Urothelium cell line (cell line): ENCODE measurements around the gene OR2AP1.
"Not testable (repeated sequence)": the region's sequence is repeated elsewhere in the genome, so short reads cannot be mapped to it uniquely, and the experiment has no call there.

Experiments
- DNase-seq: peaks from one replicate; pipeline ENCODE4 v3.0.0; 2011; ENCODE audit warnings: low spot score, mixed read lengths
- FAIRE-seq: peaks from 2 replicates; lab custom pipeline; 2011; peaks lifted over from hg19 to GRCh38; lab: Jason Lieb, UNC

The OR2AP1 gene

GRCh38 chr12:55572168-55572567 lies at the start of gene OR2AP1:
TSS of gene OR2AP1 (plus strand) at chr12:55572468. CDS start at chr12:55574415, 1,947 bp downstream.
- no peak for FAIRE-seq
- DNase-seq = no peak

GRCh38 chr12:55548235-55548634 lies 24.0 kb upstream of the OR2AP1 start:
- not testable (repeated sequence) for DNase-seq, FAIRE-seq

GRCh38 chr12:55548756-55549155 lies 23.5 kb upstream of the OR2AP1 start:
- no peak for FAIRE-seq

GRCh38 chr12:55549302-55549701 lies 23.0 kb upstream of the OR2AP1 start, which contains the start of gene OR6C4:
TSS of gene OR6C4 (plus strand) at chr12:55549602. CDS start at chr12:55551227, 1,625 bp downstream.
- no peak for FAIRE-seq
- DNase-seq = no peak

More at GRCh38 chr12:55548756-55549155, 23.5 kb upstream of the OR2AP1 start:
- DNase-seq = no peak

- FAIRE-seq (no peak), DNase-seq (no peak)
Measured at GRCh38 chr12:55554296-55554695, 18.0 kb upstream of the OR2AP1 start.

- not testable (repeated sequence) for DNase-seq, FAIRE-seq
Measured at GRCh38 chr12:55570060-55570459, 2.2 kb upstream of the OR2AP1 start.

- DNase-seq, FAIRE-seq: not testable (repeated sequence)
Measured at GRCh38 chr12:55570689-55571088, 1.6 kb upstream of the OR2AP1 start.

GRCh38 chr12:55582066-55582465 lies 9.8 kb downstream of the OR2AP1 start:
- no peak for DNase-seq
- FAIRE-seq = no peak

GRCh38 chr12:55585817-55586216 lies 13.5 kb downstream of the OR2AP1 start:
- DNase-seq (no peak), FAIRE-seq (no peak)

- not testable (repeated sequence) for DNase-seq, FAIRE-seq
Measured at GRCh38 chr12:55590152-55590551, 17.9 kb downstream of the OR2AP1 start.

- no peak for FAIRE-seq
- DNase-seq = no peak
Measured at GRCh38 chr12:55607821-55608594, 35.7 kb downstream of the OR2AP1 start.

GRCh38 chr12:55610598-55610997 lies 38.3 kb downstream of the OR2AP1 start:
- DNase-seq (no peak), FAIRE-seq (no peak)

- no peak for FAIRE-seq
Measured at GRCh38 chr12:55612646-55613045, 40.4 kb downstream of the OR2AP1 start.

GRCh38 chr12:55614764-55615163 lies 42.5 kb downstream of the OR2AP1 start:
- FAIRE-seq (no peak), DNase-seq (no peak)

More at GRCh38 chr12:55612646-55613045, 40.4 kb downstream of the OR2AP1 start:
- no peak for DNase-seq

GRCh38 chr12:55619354-55620138 lies 47.3 kb downstream of the OR2AP1 start:
- peak; percentile 71 for DNase-seq
- FAIRE-seq = no peak

- FAIRE-seq = no peak
- no peak for DNase-seq
Measured at GRCh38 chr12:55624056-55624455, 51.8 kb downstream of the OR2AP1 start.
